ENCODE data around the gene KCNA2. TPM values are rescaled to one million over a fixed set of nuclear protein-coding genes. Genes with fewer than 3 reads are reported as not detected.

The KCNA2 gene
- polyA plus RNA-seq, 1 of the 3 experiments (the other 2 are of a cell fraction) = not detected

DNA sequence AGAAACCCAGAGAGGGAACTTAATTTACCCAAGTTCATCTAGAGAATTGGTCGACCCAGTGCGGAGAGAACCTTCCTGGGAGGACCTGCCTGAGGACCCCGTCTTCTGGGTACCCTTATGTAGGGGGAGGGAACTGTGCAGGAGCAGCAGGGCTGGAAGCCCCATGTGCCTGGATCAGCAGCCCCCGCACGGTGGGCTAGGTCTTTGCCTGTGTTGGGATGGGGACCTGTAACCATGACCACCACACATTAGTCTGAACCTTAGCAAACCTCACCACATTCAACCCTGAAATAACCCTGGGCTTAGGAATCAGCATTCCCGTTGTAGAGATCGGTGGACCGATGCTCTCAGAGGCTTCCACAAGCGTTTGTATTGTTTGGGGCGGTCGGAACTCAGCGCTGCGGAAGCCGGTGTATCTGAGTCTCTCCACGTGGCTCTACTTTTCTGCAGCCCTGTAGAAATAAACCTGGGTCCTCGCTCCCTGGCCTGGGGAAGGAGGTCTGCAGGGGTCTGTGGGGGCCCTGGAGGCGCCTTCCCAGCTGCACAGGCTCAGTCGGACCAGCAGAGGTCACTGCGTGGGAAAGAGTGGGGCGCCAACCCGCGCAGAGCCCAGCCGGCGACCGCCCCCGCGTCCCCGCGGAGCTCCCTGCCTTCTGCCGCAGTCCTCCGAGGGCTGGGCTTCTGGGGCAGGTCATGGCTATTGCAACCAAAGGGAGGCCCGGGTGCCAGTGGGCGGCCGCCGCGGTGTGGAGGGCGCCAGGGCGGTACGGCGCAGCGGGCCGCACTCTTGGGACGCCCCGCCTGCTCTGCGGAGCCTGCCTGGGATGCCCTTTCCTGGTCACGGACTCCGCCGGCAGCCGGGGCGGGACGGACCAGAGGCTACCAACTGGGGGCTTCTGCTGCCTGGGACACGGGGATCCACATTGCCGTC is 51.0 kb downstream of the KCNA2 start:
- no peaks in the 10 kb centered on the region for H3K9me3 ChIP-seq
- CTCF ChIA-PET = interaction anchor here (0.6 to 11.0 kb wide), 39 partner anchors 8 to 275 kb away, joined by 3 to 148 read pairs (median 4); partner anchors contain the start of genes KCNA10 and KCNA2
- peaks cover 0 to 9% of the 10 kb centered on the region in 2 experiments; a peak in 1 of 4 replicates for H3K4me1 ChIP-seq (ENCODE audit: control insufficient read depth in 1 of 2, insufficient read depth in 2 of 2, low read depth in 1 of 2, low read length in 1 of 2)
- DNase-seq = peak; percentile 89
- peak overlapping the region; percentile 42 to 44; a peak in 3 of 4 replicates for H3K4me3 ChIP-seq (ENCODE audit: low read depth in 2 of 2, low read length in 1 of 2)
- no peaks in the 10 kb centered on the region for H3K79me2 ChIP-seq (ENCODE audit: insufficient read depth)
- peak overlapping the region; percentile 57 for H3K4me2 ChIP-seq
- no peak for TF ChIP-seq TCF12 (IDR thresholded peaks at IDR 0.05)
- no peak for TF ChIP-seq RCOR1 (IDR thresholded peaks at IDR 0.05; ENCODE audit: low read length)
- TF ChIP-seq SMC3 (IDR thresholded peaks at IDR 0.05; ENCODE audit: low read depth, low read length) = peak; percentile 44
- peak; percentile 42 for TF ChIP-seq RAD21 (IDR thresholded peaks at IDR 0.05; ENCODE audit: low read length)
- no peak for TF ChIP-seq NFIC (IDR thresholded peaks at IDR 0.05; ENCODE audit: borderline replicate concordance)
- peak; percentile 14; the same call in 1 of the 2 replicates for TF ChIP-seq NRF1 (IDR thresholded peaks at IDR 0.05; ENCODE audit: low read depth, low read length)
- TF ChIP-seq, protein P1, sequence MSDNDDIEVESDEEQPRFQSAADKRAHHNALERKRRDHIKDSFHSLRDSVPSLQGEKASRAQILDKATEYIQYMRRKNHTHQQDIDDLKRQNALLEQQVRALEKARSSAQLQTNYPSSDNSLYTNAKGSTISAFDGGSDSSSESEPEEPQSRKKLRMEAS (IDR thresholded peaks at IDR 0.05; ENCODE audit: low read depth) = no peak
- TF ChIP-seq EZH2phosphoT487 (IDR thresholded peaks at IDR 0.05; ENCODE audit: borderline replicate concordance, low read depth) = no peak
- TF ChIP-seq FOXJ3 (CRISPR knock-in tag; IDR thresholded peaks at IDR 0.05) = no peak
- TF ChIP-seq MXI1 (IDR thresholded peaks at IDR 0.05; ENCODE audit: low read depth, low read length) = no peak
- TF ChIP-seq, protein P2, sequence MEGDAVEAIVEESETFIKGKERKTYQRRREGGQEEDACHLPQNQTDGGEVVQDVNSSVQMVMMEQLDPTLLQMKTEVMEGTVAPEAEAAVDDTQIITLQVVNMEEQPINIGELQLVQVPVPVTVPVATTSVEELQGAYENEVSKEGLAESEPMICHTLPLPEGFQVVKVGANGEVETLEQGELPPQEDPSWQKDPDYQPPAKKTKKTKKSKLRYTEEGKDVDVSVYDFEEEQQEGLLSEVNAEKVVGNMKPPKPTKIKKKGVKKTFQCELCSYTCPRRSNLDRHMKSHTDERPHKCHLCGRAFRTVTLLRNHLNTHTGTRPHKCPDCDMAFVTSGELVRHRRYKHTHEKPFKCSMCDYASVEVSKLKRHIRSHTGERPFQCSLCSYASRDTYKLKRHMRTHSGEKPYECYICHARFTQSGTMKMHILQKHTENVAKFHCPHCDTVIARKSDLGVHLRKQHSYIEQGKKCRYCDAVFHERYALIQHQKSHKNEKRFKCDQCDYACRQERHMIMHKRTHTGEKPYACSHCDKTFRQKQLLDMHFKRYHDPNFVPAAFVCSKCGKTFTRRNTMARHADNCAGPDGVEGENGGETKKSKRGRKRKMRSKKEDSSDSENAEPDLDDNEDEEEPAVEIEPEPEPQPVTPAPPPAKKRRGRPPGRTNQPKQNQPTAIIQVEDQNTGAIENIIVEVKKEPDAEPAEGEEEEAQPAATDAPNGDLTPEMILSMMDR (IDR thresholded peaks at IDR 0.05) = peak; percentile 59
- TF ChIP-seq, protein P3, sequence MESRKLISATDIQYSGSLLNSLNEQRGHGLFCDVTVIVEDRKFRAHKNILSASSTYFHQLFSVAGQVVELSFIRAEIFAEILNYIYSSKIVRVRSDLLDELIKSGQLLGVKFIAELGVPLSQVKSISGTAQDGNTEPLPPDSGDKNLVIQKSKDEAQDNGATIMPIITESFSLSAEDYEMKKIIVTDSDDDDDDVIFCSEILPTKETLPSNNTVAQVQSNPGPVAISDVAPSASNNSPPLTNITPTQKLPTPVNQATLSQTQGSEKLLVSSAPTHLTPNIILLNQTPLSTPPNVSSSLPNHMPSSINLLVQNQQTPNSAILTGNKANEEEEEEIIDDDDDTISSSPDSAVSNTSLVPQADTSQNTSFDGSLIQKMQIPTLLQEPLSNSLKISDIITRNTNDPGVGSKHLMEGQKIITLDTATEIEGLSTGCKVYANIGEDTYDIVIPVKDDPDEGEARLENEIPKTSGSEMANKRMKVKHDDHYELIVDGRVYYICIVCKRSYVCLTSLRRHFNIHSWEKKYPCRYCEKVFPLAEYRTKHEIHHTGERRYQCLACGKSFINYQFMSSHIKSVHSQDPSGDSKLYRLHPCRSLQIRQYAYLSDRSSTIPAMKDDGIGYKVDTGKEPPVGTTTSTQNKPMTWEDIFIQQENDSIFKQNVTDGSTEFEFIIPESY (IDR thresholded peaks at IDR 0.05; ENCODE audit: borderline replicate concordance, low read depth) = no peak
- TF ChIP-seq SIN3A (IDR thresholded peaks at IDR 0.05; ENCODE audit: borderline replicate concordance, low read depth, low read length) = no peak
- TF ChIP-seq FOSL2 (IDR thresholded peaks at IDR 0.05; ENCODE audit: borderline replicate concordance, low read depth) = no peak
- no peak for TF ChIP-seq ELF1 (IDR thresholded peaks at IDR 0.05)
- H4K20me1 ChIP-seq (ENCODE audit: insufficient read depth) = no peaks in the 10 kb centered on the region
- H2AFZ ChIP-seq (ENCODE audit: low read depth) = no peak overlapping the region
- WGBS (ENCODE audit: low lambda C conversion rate) = 29% methylated on average over 15 of the region's 53 CpGs
- no peaks in the 10 kb centered on the region for H3K36me3 ChIP-seq (replicated peaks in 1 of 2; ENCODE audit: control insufficient read depth in 1 of 2, insufficient read depth in 2 of 2, low read length in 1 of 2)
- no peak overlapping the region for H3K27ac ChIP-seq (ENCODE audit: low read depth in 2 of 2, low read length in 1 of 2)
- POLR2A ChIA-PET = interaction anchor here (0.6 kb wide), 2 partner anchors 51 to 264 kb away, joined by 3 read pairs; partner anchors contain the start of gene KCNA2
- peaks cover 15% of the 10 kb centered on the region; the same call in 1 of the 2 replicates for H3K27me3 ChIP-seq (ENCODE audit: insufficient read depth)
- no peaks in the 10 kb centered on the region for H3K9me2 ChIP-seq
- H3K9ac ChIP-seq = no peak overlapping the region
- no peaks in the 10 kb centered on the region for H3F3A ChIP-seq (replicated peaks; ENCODE audit: insufficient read depth)

Data from SK-N-SH (cell line).